PC-3 (cell line): ENCODE results near the gene KLHL12.

Experiments
- EZH2 ChIP-seq: fragments of 300-600 bp; sonication (generic); IDR thresholded peaks from one replicate; pipeline ENCODE4 v1.6.1; 2017; ENCODE audit warnings: antibody characterized with exemption, mild to moderate bottlenecking, low read length; ENCODE audit not compliant: unreplicated experiment
- TF ChIP-seq, protein P1 (sequence below): fragments of 300-600 bp; sonication (generic); conservative IDR thresholded peaks from 2 replicates; pipeline ENCODE4 v1.5.1; 2017; ENCODE audit warnings: antibody characterized with exemption, low read depth, mild to moderate bottlenecking, low read length

- TF ChIP-seq, protein P1, sequence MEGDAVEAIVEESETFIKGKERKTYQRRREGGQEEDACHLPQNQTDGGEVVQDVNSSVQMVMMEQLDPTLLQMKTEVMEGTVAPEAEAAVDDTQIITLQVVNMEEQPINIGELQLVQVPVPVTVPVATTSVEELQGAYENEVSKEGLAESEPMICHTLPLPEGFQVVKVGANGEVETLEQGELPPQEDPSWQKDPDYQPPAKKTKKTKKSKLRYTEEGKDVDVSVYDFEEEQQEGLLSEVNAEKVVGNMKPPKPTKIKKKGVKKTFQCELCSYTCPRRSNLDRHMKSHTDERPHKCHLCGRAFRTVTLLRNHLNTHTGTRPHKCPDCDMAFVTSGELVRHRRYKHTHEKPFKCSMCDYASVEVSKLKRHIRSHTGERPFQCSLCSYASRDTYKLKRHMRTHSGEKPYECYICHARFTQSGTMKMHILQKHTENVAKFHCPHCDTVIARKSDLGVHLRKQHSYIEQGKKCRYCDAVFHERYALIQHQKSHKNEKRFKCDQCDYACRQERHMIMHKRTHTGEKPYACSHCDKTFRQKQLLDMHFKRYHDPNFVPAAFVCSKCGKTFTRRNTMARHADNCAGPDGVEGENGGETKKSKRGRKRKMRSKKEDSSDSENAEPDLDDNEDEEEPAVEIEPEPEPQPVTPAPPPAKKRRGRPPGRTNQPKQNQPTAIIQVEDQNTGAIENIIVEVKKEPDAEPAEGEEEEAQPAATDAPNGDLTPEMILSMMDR, result no peak
- no peak for TF ChIP-seq EZH2
Measured at GRCh38 chr1:202941372-202941771, 14.3 kb upstream of the KLHL12 start.
